B cell (primary cell): ENCODE measurements around the gene YARS1. TPM values are rescaled to one million over a fixed set of nuclear protein-coding genes. Genes with fewer than 3 reads are reported as not detected.

ENCODE experiments used
- ATAC-seq: fragments of 200-7000 bp; cut with Tn5 transposase; one replicate; pipeline ENCODE4 v1.10.0; 2021; ENCODE audit warnings: low read depth, mild to moderate bottlenecking, moderate number of reproducible peaks, moderate library complexity
- CTCF ChIA-PET: fragments of 350-600 bp; sonication (Branson Sonifier 250); formaldehyde crosslinking; loops from one replicate; lab custom pipeline; 2021; ENCODE audit warnings: antibody characterized with exemption, inconsistent platforms; lab: Charles Lee
- POLR2A ChIA-PET: fragments of 350-600 bp; sonication (Branson Sonifier 250); formaldehyde crosslinking; loops from one replicate; lab custom pipeline; 2021; ENCODE audit warnings: antibody characterized with exemption; lab: Charles Lee
- DNase-seq: peaks from one replicate; pipeline ENCODE4 v3.0.0; 2013
- H2AFZ ChIP-seq: 2 replicates; pipeline ENCODE4 v1.6.1; 2012; ENCODE audit warnings: mild to moderate bottlenecking, low read depth, low read length; ENCODE audit not compliant: insufficient read depth, poor library complexity, severe bottlenecking
- H3K27ac ChIP-seq, 2 donors: 1 replicate in 1 of 2; 2 replicates in 1 of 2; pipeline ENCODE4 v1.5.1; 2012 to 2013; ENCODE audit warnings: low read length in 2 of 2, mild to moderate bottlenecking in 2 of 2, moderate library complexity in 1 of 2
- H3K27me3 ChIP-seq, 4 experiments: fragments of 200-600 bp in 1 of 4; sonication (generic) in 1 of 4; replicated peaks in 1 of 4; 1 replicate in 2 of 4; 2 replicates in 2 of 4; pipeline versions ENCODE4 v1.6.1 to v1.7.0; 2013 to 2016; ENCODE audit warnings: low read length in 3 of 4, mild to moderate bottlenecking in 2 of 4, mixed read lengths in 1 of 4, moderate library complexity in 1 of 4; ENCODE audit not compliant: insufficient read depth in 4 of 4, control insufficient read depth in 3 of 4; ENCODE audit errors: control extremely low read depth in 1 of 4
- H3K36me3 ChIP-seq, 2 experiments: replicated peaks in 1 of 2; 1 replicate in 1 of 2; 2 replicates in 1 of 2; pipeline versions ENCODE4 v1.6.1 to v1.7.1; 2013; ENCODE audit warnings: low read length in 1 of 2; ENCODE audit not compliant: insufficient read depth in 2 of 2, control insufficient read depth in 1 of 2; ENCODE audit errors: control extremely low read depth in 1 of 2, extremely low read depth in 1 of 2
- H3K4me1 ChIP-seq, 2 donors: fragments of 200-600 bp in 1 of 2; sonication (generic) in 1 of 2; 1 replicate in 1 of 2; 2 replicates in 1 of 2; pipeline versions ENCODE4 v1.5.1 to v1.6.1; 2013 to 2017; ENCODE audit warnings: low read length in 2 of 2; ENCODE audit not compliant: control insufficient read depth in 2 of 2, insufficient read depth in 2 of 2
- H3K4me2 ChIP-seq: replicated peaks from 2 replicates; pipeline ENCODE3; 2012; ENCODE audit warnings: mild to moderate bottlenecking, low read depth, low read length; ENCODE audit not compliant: poor library complexity, severe bottlenecking
- H3K4me3 ChIP-seq, 5 experiments: fragments of 200-600 bp in 1 of 5; sonication (generic) in 1 of 5; 1 replicate in 3 of 5; 2 replicates in 2 of 5; pipeline versions ENCODE4 v1.5.1 to v1.7.0; 2011 to 2016; ENCODE audit warnings: low read length in 4 of 5, mild to moderate bottlenecking in 4 of 5, low read depth in 2 of 5, control low read depth in 1 of 5, moderate library complexity in 1 of 5; ENCODE audit not compliant: insufficient read depth in 1 of 5; ENCODE audit errors: control extremely low read depth in 1 of 5, extremely low read depth in 1 of 5
- H3K79me2 ChIP-seq: fragments of 200-600 bp; sonication (generic); one replicate; pipeline ENCODE4 v1.6.0; 2016; ENCODE audit warnings: low read length; ENCODE audit not compliant: control insufficient read depth, insufficient read depth
- H3K9ac ChIP-seq: fragments of 200-600 bp; sonication (generic); 2 replicates; pipeline ENCODE4 v1.6.1; 2017; ENCODE audit warnings: mild to moderate bottlenecking, low read length, moderate library complexity
- H3K9me3 ChIP-seq, 3 donors: one replicate each; pipeline versions ENCODE4 v1.6.1 to v1.7.1; 2013; ENCODE audit warnings: low read length in 2 of 3; ENCODE audit not compliant: control insufficient read depth in 2 of 3, insufficient read depth in 1 of 3; ENCODE audit errors: control extremely low read depth in 1 of 3
- H4K20me1 ChIP-seq: 2 replicates; pipeline ENCODE4 v1.6.0; 2012; ENCODE audit warnings: mild to moderate bottlenecking, low read length; ENCODE audit not compliant: insufficient read depth, control insufficient read depth, poor library complexity, severe bottlenecking
- H3K27ac Mint-ChIP-seq: one replicate; pipeline ENCODE4 v1.8.0; 2021; ENCODE audit warnings: mixed read lengths
- H3K27me3 Mint-ChIP-seq: one replicate; pipeline ENCODE4 v1.8.0; 2021; ENCODE audit warnings: mixed read lengths
- H3K4me1 Mint-ChIP-seq: one replicate; pipeline ENCODE4 v1.8.0; 2021; ENCODE audit warnings: mixed read lengths
- H3K4me3 Mint-ChIP-seq: one replicate; pipeline ENCODE4 v1.8.0; 2021; ENCODE audit warnings: mixed read lengths
- H3K9me3 Mint-ChIP-seq: one replicate; pipeline ENCODE4 v1.8.0; 2022; ENCODE audit warnings: mixed read lengths; ENCODE audit not compliant: insufficient read depth
- EZH2 ChIP-seq: IDR thresholded peaks from 2 replicates; pipeline ENCODE4 v1.6.1; 2012; ENCODE audit warnings: borderline replicate concordance, low read depth, mild to moderate bottlenecking, moderate library complexity, low read length; ENCODE audit not compliant: insufficient read depth, poor library complexity, severe bottlenecking
- WGBS: methylation state at CpG from one replicate; pipeline ENCODE4 v1.1.5; 2013; ENCODE audit warnings: missing lambda C conversion rate; ENCODE audit not compliant: insufficient coverage; 5-methylcytosine and 5-hydroxymethylcytosine counted together
- intact Hi-C: fragments of 100-400 bp; cut with micrococcal nuclease; formaldehyde crosslinking; loops from one replicate; pipeline ENCODE4 v1.10.0; 2022
- polyA plus RNA-seq: library from polyadenylated mRNA; depleted of rRNA; stranded (reverse); fragments of >200 nt; gene quantifications from 2 replicates; pipeline ENCODE4 v1.2.3, GENCODE V29; 2012
- total RNA-seq, 2 donors: library from RNA; stranded (reverse); fragments of 120-200 nt in 1 of 2; gene quantifications; 1 replicate in 1 of 2; 2 replicates in 1 of 2; pipeline versions ENCODE4 v1.2.3 to v1.2.4, GENCODE V29; 2013 to 2022
- TF ChIP-seq, protein P1 (sequence below): fragments of 200-600 bp; IDR thresholded peaks from one replicate; pipeline ENCODE4 v1.8.0; 2022; ENCODE audit warnings: antibody characterized with exemption, mild to moderate bottlenecking

YARS1 gene
- total and polyA plus RNA-seq, 2 donors (not counting 1 experiment from before 2014, with no cell fraction given), result 33.0 to 73.2 TPM

DNA sequence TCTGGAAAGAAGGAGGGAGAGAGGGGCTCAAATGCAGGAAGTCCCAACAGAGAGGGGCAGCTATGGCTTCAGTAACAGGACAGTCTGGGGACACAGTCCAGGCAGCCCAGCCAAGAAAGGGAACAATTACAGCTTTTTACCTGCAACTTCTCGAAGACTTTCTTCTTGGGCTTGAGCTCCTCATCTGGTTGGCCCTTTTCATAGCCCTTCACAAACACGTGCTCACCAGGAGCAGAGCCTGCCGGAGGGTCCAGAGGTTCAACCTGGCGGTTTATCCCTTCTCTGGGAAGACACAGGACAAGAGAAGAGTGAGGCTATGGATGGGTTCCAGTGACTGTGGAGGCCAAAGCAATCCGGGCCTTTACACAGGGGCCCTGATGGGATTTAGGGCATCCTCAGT is 37.9 kb downstream of the YARS1 start:
- no peaks in the 10 kb centered on the region for H4K20me1 ChIP-seq
- H3K27me3 Mint-ChIP-seq, result no peaks in the 10 kb centered on the region
- no peak overlapping the region for H3K27ac ChIP-seq
- ATAC-seq (no peak), DNase-seq (no peak)
- CTCF ChIA-PET, result interaction anchor here (0.6 to 1.3 kb wide), 4 partner anchors 28 to 334 kb away, joined by 3 to 4 read pairs (median 4); no protein-coding TSS in a partner anchor
- TF ChIP-seq, protein P1, sequence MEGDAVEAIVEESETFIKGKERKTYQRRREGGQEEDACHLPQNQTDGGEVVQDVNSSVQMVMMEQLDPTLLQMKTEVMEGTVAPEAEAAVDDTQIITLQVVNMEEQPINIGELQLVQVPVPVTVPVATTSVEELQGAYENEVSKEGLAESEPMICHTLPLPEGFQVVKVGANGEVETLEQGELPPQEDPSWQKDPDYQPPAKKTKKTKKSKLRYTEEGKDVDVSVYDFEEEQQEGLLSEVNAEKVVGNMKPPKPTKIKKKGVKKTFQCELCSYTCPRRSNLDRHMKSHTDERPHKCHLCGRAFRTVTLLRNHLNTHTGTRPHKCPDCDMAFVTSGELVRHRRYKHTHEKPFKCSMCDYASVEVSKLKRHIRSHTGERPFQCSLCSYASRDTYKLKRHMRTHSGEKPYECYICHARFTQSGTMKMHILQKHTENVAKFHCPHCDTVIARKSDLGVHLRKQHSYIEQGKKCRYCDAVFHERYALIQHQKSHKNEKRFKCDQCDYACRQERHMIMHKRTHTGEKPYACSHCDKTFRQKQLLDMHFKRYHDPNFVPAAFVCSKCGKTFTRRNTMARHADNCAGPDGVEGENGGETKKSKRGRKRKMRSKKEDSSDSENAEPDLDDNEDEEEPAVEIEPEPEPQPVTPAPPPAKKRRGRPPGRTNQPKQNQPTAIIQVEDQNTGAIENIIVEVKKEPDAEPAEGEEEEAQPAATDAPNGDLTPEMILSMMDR, result no peak
- TF ChIP-seq EZH2, result no peak
- no peaks in the 10 kb centered on the region for H3K4me1 ChIP-seq
- no peaks in the 10 kb centered on the region for H3K4me1 Mint-ChIP-seq
- no peaks in the 10 kb centered on the region for H3K9me3 Mint-ChIP-seq
- POLR2A ChIA-PET, result no interaction called here
- no peaks in the 10 kb centered on the region for H3K27me3 ChIP-seq
- H3K4me3 ChIP-seq, result no peak overlapping the region
- no peak overlapping the region for H3K4me2 ChIP-seq
- no peak overlapping the region for H3K9ac ChIP-seq
- peaks cover 0 to 62% of the 10 kb centered on the region in 2 experiments for H3K36me3 ChIP-seq
- H2AFZ ChIP-seq, result no peak overlapping the region
- H3K27ac Mint-ChIP-seq, result no peak overlapping the region
- 100% methylated on average over 3 of the region's 5 CpGs for WGBS
- intact Hi-C loops, result no loop called here
- no peaks in the 10 kb centered on the region for H3K79me2 ChIP-seq
- no peaks in the 10 kb centered on the region for H3K9me3 ChIP-seq
- no peak overlapping the region for H3K4me3 Mint-ChIP-seq

DNA sequence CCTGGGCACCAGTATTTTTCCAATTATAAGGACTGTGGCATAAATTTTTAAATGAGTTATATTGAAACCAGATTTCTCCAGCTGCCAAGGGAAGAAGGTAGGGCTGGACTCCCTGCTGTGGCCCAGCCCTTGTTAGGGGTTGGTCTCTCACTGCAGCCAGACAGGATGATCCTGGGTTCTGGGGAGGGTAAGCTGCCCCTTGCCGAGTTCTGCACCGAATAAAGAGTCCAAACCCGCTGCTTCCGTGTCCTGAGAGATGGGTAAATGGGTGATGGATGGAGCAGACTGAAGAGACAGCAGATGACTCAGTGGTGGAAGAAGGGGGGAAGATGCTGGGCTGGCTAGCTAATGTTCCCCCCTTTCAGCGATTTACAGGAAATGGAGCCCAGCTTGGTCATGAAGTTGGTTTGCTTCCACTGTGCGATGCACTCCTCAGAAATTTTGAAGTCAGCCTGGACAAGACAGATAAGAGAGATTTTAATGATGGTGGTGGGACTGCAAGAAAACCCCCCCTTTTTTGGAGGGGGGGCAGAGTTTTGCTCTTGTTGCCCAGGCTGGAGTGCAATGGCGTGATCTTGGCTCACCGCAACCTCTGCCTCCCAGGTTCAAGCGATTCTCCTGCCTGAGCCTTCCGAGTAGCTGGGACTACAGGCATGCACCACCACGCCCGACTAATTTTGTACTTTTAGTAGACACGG is 41.4 kb downstream of the YARS1 start:
- Histone ChIP-seq H3K9me3 (no peaks in the 10 kb centered on the region), H3K36me3 (peaks cover 0 to 43% of the 10 kb centered on the region in 2 experiments), H3K27ac (no peak overlapping the region), H3K4me2 (no peak overlapping the region), H2AFZ (no peak overlapping the region), H3K9ac (no peak overlapping the region), H4K20me1 (no peaks in the 10 kb centered on the region), H3K4me1 (peaks cover 0 to 3% of the 10 kb centered on the region in 2 donors), H3K79me2 (no peaks in the 10 kb centered on the region), H3K27me3 (no peaks in the 10 kb centered on the region), H3K4me3 (no peak overlapping the region)
- WGBS, result 76% methylated on average over 13 of the region's 13 CpGs
- Mint-ChIP-seq H3K27ac (no peak overlapping the region), H3K27me3 (no peaks in the 10 kb centered on the region), H3K4me3 (no peak overlapping the region), H3K9me3 (no peaks in the 10 kb centered on the region), H3K4me1 (peaks cover 3% of the 10 kb centered on the region)
- TF ChIP-seq, protein P1, result no peak
- TF ChIP-seq EZH2, result no peak
- DNase-seq (no peak), ATAC-seq (no peak)
- CTCF ChIA-PET, result interaction anchor here (1.4 to 5.8 kb wide), 4 partner anchors 14 to 375 kb away, joined by 5 to 76 read pairs (median 66); no protein-coding TSS in a partner anchor
- POLR2A ChIA-PET, result no interaction called here
- intact Hi-C loops, result no loop called here
